ENCODE data around the gene DMBT1.

DNA sequence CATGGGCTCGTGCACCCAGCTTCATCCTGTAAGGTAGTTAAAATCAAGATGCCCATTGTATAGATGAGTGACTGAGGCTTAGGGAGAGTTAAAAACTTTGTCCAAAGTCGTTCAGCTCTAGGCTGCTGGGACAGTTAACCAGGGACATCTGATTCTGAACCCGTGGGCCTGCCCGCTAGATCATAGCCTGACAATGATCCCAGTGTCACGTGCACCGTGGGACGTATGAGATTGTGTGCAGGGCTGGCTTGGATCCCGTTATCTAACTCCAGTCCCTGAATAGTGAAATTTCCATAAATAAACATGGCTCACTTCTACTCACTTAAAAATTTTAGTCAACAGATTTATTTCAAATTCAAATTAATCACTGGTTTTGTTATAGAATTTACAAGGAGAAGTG lies 114.2 kb downstream of the DMBT1 start:
- TF ChIP-seq, protein P1, sequence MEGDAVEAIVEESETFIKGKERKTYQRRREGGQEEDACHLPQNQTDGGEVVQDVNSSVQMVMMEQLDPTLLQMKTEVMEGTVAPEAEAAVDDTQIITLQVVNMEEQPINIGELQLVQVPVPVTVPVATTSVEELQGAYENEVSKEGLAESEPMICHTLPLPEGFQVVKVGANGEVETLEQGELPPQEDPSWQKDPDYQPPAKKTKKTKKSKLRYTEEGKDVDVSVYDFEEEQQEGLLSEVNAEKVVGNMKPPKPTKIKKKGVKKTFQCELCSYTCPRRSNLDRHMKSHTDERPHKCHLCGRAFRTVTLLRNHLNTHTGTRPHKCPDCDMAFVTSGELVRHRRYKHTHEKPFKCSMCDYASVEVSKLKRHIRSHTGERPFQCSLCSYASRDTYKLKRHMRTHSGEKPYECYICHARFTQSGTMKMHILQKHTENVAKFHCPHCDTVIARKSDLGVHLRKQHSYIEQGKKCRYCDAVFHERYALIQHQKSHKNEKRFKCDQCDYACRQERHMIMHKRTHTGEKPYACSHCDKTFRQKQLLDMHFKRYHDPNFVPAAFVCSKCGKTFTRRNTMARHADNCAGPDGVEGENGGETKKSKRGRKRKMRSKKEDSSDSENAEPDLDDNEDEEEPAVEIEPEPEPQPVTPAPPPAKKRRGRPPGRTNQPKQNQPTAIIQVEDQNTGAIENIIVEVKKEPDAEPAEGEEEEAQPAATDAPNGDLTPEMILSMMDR (IDR thresholded peaks at IDR 0.05), result no peak
- TF ChIP-seq POLR2AphosphoS5 (IDR thresholded peaks at IDR 0.05; ENCODE audit: insufficient read depth in 1 of 2, low read depth in 1 of 2), result no peak
- TF ChIP-seq POLR2A (IDR thresholded peaks at IDR 0.05), result no peak
